Liver (tissue), 9 donors: Measurements from ENCODE around the gene VWA3B. TPM values are rescaled to one million over a fixed set of nuclear protein-coding genes. Genes with fewer than 3 reads are reported as not detected.

Experiments
- DNase-seq: peaks from one replicate; pipeline ENCODE4 v3.0.0-alpha.2; 2017; ENCODE audit warnings: low spot score
- H3K27ac ChIP-seq, 2 donors: one replicate each; pipeline ENCODE4 v1.7.0; 2013; ENCODE audit warnings: inconsistent platforms in 2 of 2, low read length in 2 of 2, control low read depth in 1 of 2, low read depth in 1 of 2, mild to moderate bottlenecking in 1 of 2
- H3K27me3 ChIP-seq, 4 donors: one replicate each; pipeline versions ENCODE4 v1.6.1 to v1.7.0; 2013; ENCODE audit warnings: low read length in 3 of 4, inconsistent platforms in 1 of 4, mild to moderate bottlenecking in 1 of 4, moderate library complexity in 1 of 4; ENCODE audit not compliant: control insufficient read depth in 4 of 4, insufficient read depth in 4 of 4
- H3K36me3 ChIP-seq, 4 donors: one replicate each; pipeline versions ENCODE4 v1.6.1 to v1.7.0; 2013; ENCODE audit warnings: low read length in 3 of 4, mild to moderate bottlenecking in 3 of 4, low read depth in 1 of 4, moderate library complexity in 1 of 4; ENCODE audit not compliant: control insufficient read depth in 4 of 4, insufficient read depth in 3 of 4
- H3K4me1 ChIP-seq, 4 donors: one replicate each; pipeline versions ENCODE4 v1.6.1 to v1.7.0; 2013; ENCODE audit warnings: low read length in 3 of 4, mild to moderate bottlenecking in 3 of 4, moderate library complexity in 1 of 4; ENCODE audit not compliant: control insufficient read depth in 4 of 4, insufficient read depth in 4 of 4
- H3K4me3 ChIP-seq, 3 donors: one replicate each; pipeline versions ENCODE4 v1.6.1 to v1.7.0; 2013; ENCODE audit warnings: low read length in 3 of 3, control low read depth in 1 of 3, low read depth in 1 of 3, mild to moderate bottlenecking in 1 of 3
- H3K9ac ChIP-seq, 2 donors: one replicate each; pipeline ENCODE4 v1.7.0; 2013; ENCODE audit warnings: low read length in 2 of 2, mild to moderate bottlenecking in 2 of 2, moderate library complexity in 2 of 2, control low read depth in 1 of 2, low read depth in 1 of 2
- H3K9me3 ChIP-seq, 4 donors: one replicate each; pipeline versions ENCODE4 v1.6.1 to v1.7.0; 2013; ENCODE audit warnings: low read length in 3 of 4; ENCODE audit not compliant: control insufficient read depth in 4 of 4
- ATF3 ChIP-seq: IDR thresholded peaks from 2 replicates; pipeline ENCODE4 v1.6.1; 2016; ENCODE audit warnings: antibody characterized with exemption
- EGR1 ChIP-seq, 2 donors: IDR thresholded peaks; 2 replicates each; pipeline ENCODE4 v1.6.1; 2016 to 2018; ENCODE audit warnings: antibody characterized with exemption in 2 of 2, low read depth in 2 of 2
- FOXA1 ChIP-seq: IDR thresholded peaks from 2 replicates; pipeline ENCODE4 v1.6.1; 2016; ENCODE audit warnings: antibody characterized with exemption
- FOXA2 ChIP-seq: IDR thresholded peaks from 2 replicates; pipeline ENCODE4 v1.6.1; 2016; ENCODE audit warnings: antibody characterized with exemption
- GABPA ChIP-seq, 2 donors: IDR thresholded peaks in 1 of 2; conservative IDR thresholded peaks in 1 of 2; 2 replicates each; pipeline ENCODE4 v1.6.1; 2016; ENCODE audit warnings: antibody characterized with exemption in 2 of 2, mild to moderate bottlenecking in 1 of 2, moderate library complexity in 1 of 2
- HNF4A ChIP-seq, 2 donors: conservative IDR thresholded peaks; 2 replicates each; pipeline ENCODE4 v1.6.1; 2016; ENCODE audit warnings: antibody characterized with exemption in 2 of 2, mild to moderate bottlenecking in 2 of 2
- HNF4G ChIP-seq: IDR thresholded peaks from 2 replicates; pipeline ENCODE4 v1.6.1; 2016; ENCODE audit warnings: antibody characterized with exemption
- JUND ChIP-seq, 2 donors: IDR thresholded peaks; 2 replicates each; pipeline ENCODE4 v1.6.1; 2016; ENCODE audit warnings: antibody characterized with exemption in 2 of 2
- MAX ChIP-seq: IDR thresholded peaks from 2 replicates; pipeline ENCODE4 v1.6.1; 2016; ENCODE audit warnings: antibody characterized with exemption
- NR2F2 ChIP-seq: IDR thresholded peaks from 2 replicates; pipeline ENCODE4 v1.6.1; 2016; ENCODE audit warnings: antibody characterized with exemption
- RAD21 ChIP-seq, 2 donors: IDR thresholded peaks; 2 replicates each; pipeline ENCODE4 v1.6.1; 2016; ENCODE audit warnings: antibody characterized with exemption in 2 of 2, mild to moderate bottlenecking in 2 of 2
- RXRA ChIP-seq, 2 donors: IDR thresholded peaks; 2 replicates each; pipeline ENCODE4 v1.6.1; 2017 to 2018; ENCODE audit warnings: antibody characterized with exemption in 2 of 2, mild to moderate bottlenecking in 1 of 2
- SP1 ChIP-seq: IDR thresholded peaks from 2 replicates; pipeline ENCODE4 v1.6.1; 2018; ENCODE audit warnings: antibody characterized with exemption, mild to moderate bottlenecking
- TAF1 ChIP-seq: conservative IDR thresholded peaks from 2 replicates; pipeline ENCODE4 v1.6.1; 2016; ENCODE audit warnings: antibody characterized with exemption, mild to moderate bottlenecking
- YY1 ChIP-seq: IDR thresholded peaks from 2 replicates; pipeline ENCODE4 v1.6.1; 2016; ENCODE audit warnings: antibody characterized with exemption, mild to moderate bottlenecking
- ZBTB33 ChIP-seq: IDR thresholded peaks from 2 replicates; pipeline ENCODE4 v1.6.1; 2016; ENCODE audit warnings: antibody characterized with exemption
- WGBS: extraction: QIAGEN DNeasy Blood & Tissue Kit; methylation state at CpG from one replicate; pipeline ENCODE4 v1.1.7; 2013; 5-methylcytosine and 5-hydroxymethylcytosine counted together
- polyA plus RNA-seq, 2 donors: library from polyadenylated mRNA; stranded (reverse) in 1 of 2; unstranded in 1 of 2; fragments of 200-250 nt in 1 of 2; fragments of >200 nt in 1 of 2; fragmentation: Nextera tagmentation in 1 of 2; extraction: Ambion mirVana in 1 of 2; gene quantifications; one replicate each; pipeline versions ENCODE4 v1.2.1 to v1.2.3, GENCODE V29; 2013 to 2015
- total RNA-seq, 2 donors: library from RNA; depleted of rRNA; stranded (reverse); fragments of >200 nt; gene quantifications; one replicate each; pipeline ENCODE4 v1.2.3, GENCODE V29; 2014
- TF ChIP-seq, protein P1 (sequence below): fragments of 150-350 bp; IDR thresholded peaks from 2 replicates; pipeline ENCODE4 v1.5.1; 2017; ENCODE audit warnings: improper control_type of control experiment, low read depth, low read length; ENCODE audit not compliant: missing input control
- TF ChIP-seq, protein P2 (sequence below): IDR thresholded peaks from 2 replicates; pipeline ENCODE4 v1.6.1; 2016; ENCODE audit warnings: antibody characterized with exemption, mild to moderate bottlenecking
- donor health status: healthy.
- donor health status: healthy.
- donor health status: healthy.
- donor health status: healthy.
- donor health status: healthy.

Gene VWA3B
- total and polyA plus RNA-seq, 4 donors, result 0.08 TPM; not detected in 3

DNA sequence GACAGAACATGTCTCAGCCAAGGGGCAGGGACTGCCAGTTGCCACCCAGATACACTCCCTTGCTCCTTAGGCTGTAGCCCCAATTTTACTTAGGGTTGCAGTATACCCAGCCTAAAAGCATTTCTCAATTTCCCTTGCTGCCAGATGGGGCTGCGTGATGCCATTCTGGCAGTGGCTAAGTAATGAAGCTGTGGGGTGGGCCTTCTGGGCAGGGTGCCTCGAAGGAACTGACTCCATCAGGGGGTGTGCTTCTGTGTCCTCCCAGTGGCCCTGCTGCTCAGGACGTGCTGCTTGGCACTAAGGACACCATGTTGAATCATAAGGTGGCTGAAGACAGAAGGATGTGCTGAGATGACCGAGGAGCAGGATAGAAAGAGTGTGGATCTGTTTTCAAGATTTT, 74.2 kb downstream of the VWA3B start:
- no peak for DNase-seq
- H3K9me3 ChIP-seq, result no peaks in the 10 kb centered on the region
- H3K36me3 ChIP-seq, result no peaks in the 10 kb centered on the region
- no peak overlapping the region for H3K9ac ChIP-seq
- H3K27ac ChIP-seq, result no peak overlapping the region
- WGBS, result 79% methylated on average over 4 of the region's 4 CpGs
- H3K4me3 ChIP-seq, result no peak overlapping the region
- H3K4me1 ChIP-seq, result no peaks in the 10 kb centered on the region
- TF ChIP-seq HNF4G (no peak), GABPA (IDR thresholded peaks at IDR 0.05 in 1 of 2, conservative IDR thresholded peaks at IDR 0.05 in 1 of 2) (no peak), YY1 (no peak), NR2F2 (no peak), FOXA1 (no peak), ATF3 (no peak), JUND (IDR thresholded peaks at IDR 0.05) (no peak), HNF4A (conservative IDR thresholded peaks at IDR 0.05) (no peak), FOXA2 (no peak), TAF1 (no peak)
- TF ChIP-seq, protein P1, sequence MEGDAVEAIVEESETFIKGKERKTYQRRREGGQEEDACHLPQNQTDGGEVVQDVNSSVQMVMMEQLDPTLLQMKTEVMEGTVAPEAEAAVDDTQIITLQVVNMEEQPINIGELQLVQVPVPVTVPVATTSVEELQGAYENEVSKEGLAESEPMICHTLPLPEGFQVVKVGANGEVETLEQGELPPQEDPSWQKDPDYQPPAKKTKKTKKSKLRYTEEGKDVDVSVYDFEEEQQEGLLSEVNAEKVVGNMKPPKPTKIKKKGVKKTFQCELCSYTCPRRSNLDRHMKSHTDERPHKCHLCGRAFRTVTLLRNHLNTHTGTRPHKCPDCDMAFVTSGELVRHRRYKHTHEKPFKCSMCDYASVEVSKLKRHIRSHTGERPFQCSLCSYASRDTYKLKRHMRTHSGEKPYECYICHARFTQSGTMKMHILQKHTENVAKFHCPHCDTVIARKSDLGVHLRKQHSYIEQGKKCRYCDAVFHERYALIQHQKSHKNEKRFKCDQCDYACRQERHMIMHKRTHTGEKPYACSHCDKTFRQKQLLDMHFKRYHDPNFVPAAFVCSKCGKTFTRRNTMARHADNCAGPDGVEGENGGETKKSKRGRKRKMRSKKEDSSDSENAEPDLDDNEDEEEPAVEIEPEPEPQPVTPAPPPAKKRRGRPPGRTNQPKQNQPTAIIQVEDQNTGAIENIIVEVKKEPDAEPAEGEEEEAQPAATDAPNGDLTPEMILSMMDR, result no peak
- H3K27me3 ChIP-seq, result no peaks in the 10 kb centered on the region

GRCh38 chr2:98164256-98164655, 77.3 kb downstream of the VWA3B start:
- Histone ChIP-seq H3K36me3 (no peaks in the 10 kb centered on the region), H3K27ac (no peak overlapping the region), H3K27me3 (no peaks in the 10 kb centered on the region), H3K4me3 (no peak overlapping the region), H3K4me1 (no peaks in the 10 kb centered on the region), H3K9ac (no peak overlapping the region), H3K9me3 (no peaks in the 10 kb centered on the region)
- no peak for TF ChIP-seq GABPA (IDR thresholded peaks at IDR 0.05 in 1 of 2, conservative IDR thresholded peaks at IDR 0.05 in 1 of 2)
- no peak for TF ChIP-seq NR2F2
- no peak for TF ChIP-seq ZBTB33
- TF ChIP-seq, protein P1, result no peak
- TF ChIP-seq EGR1 (IDR thresholded peaks at IDR 0.05; ENCODE audit: low read depth in 2 of 2), result no peak
- TF ChIP-seq ATF3, result no peak
- TF ChIP-seq FOXA2, result no peak
- TF ChIP-seq, protein P2, sequence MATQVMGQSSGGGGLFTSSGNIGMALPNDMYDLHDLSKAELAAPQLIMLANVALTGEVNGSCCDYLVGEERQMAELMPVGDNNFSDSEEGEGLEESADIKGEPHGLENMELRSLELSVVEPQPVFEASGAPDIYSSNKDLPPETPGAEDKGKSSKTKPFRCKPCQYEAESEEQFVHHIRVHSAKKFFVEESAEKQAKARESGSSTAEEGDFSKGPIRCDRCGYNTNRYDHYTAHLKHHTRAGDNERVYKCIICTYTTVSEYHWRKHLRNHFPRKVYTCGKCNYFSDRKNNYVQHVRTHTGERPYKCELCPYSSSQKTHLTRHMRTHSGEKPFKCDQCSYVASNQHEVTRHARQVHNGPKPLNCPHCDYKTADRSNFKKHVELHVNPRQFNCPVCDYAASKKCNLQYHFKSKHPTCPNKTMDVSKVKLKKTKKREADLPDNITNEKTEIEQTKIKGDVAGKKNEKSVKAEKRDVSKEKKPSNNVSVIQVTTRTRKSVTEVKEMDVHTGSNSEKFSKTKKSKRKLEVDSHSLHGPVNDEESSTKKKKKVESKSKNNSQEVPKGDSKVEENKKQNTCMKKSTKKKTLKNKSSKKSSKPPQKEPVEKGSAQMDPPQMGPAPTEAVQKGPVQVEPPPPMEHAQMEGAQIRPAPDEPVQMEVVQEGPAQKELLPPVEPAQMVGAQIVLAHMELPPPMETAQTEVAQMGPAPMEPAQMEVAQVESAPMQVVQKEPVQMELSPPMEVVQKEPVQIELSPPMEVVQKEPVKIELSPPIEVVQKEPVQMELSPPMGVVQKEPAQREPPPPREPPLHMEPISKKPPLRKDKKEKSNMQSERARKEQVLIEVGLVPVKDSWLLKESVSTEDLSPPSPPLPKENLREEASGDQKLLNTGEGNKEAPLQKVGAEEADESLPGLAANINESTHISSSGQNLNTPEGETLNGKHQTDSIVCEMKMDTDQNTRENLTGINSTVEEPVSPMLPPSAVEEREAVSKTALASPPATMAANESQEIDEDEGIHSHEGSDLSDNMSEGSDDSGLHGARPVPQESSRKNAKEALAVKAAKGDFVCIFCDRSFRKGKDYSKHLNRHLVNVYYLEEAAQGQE, result no peak
- no peak for TF ChIP-seq RXRA (IDR thresholded peaks at IDR 0.05)
- TF ChIP-seq HNF4G, result no peak
- no peak for TF ChIP-seq TAF1
- TF ChIP-seq RAD21 (IDR thresholded peaks at IDR 0.05), result no peak
- TF ChIP-seq JUND (IDR thresholded peaks at IDR 0.05), result no peak
- no peak for TF ChIP-seq MAX
- no peak for TF ChIP-seq YY1
- no peak for TF ChIP-seq HNF4A (conservative IDR thresholded peaks at IDR 0.05)
- no peak for TF ChIP-seq SP1
- 94% methylated on average over 2 of the region's 2 CpGs for WGBS
- no peak for DNase-seq
